ENCODE data around the gene GAB2.

DNA sequence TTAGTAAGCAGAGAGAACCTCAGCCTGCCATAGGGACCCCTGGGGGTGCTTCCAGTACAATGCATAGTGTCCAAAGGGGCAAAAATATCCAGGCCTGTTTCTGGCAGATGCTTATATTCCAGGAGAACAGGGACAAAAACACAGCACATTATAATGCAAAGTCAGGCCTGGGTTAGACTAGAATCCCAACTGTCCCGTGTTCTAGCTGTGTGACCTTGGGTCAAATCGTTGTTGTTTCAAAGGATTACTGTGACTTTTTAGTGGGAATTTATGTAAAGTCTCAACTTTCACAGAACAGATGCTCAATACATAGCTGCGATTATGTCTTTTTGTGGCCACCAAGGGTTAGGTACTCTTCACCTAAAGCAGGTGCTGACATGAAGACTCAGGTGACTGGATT lies 142.9 kb downstream of the GAB2 start:
- TF ChIP-seq EZH2 (IDR thresholded peaks at IDR 0.05) (no peak), POLR2AphosphoS5 (IDR thresholded peaks at IDR 0.05; ENCODE audit: borderline replicate concordance, low read depth, low read length) (no peak)

All from SK-N-MC (cell line).